DND-41 (cell line): Measurements from ENCODE around the gene CAND1.

Source experiments
- EZH2 ChIP-seq: IDR thresholded peaks from 3 replicates; pipeline ENCODE4 v1.6.1; 2012; ENCODE audit warnings: borderline replicate concordance, low read depth, mild to moderate bottlenecking, moderate library complexity, low read length, inconsistent platforms; ENCODE audit not compliant: severe bottlenecking
- TF ChIP-seq, protein P1 (sequence below): IDR thresholded peaks from 2 replicates; pipeline ENCODE4 v1.5.1; 2012; ENCODE audit warnings: borderline replicate concordance, low read length, moderate library complexity, mild to moderate bottlenecking; ENCODE audit not compliant: poor library complexity, severe bottlenecking; ENCODE audit errors: extremely low read depth

DNA sequence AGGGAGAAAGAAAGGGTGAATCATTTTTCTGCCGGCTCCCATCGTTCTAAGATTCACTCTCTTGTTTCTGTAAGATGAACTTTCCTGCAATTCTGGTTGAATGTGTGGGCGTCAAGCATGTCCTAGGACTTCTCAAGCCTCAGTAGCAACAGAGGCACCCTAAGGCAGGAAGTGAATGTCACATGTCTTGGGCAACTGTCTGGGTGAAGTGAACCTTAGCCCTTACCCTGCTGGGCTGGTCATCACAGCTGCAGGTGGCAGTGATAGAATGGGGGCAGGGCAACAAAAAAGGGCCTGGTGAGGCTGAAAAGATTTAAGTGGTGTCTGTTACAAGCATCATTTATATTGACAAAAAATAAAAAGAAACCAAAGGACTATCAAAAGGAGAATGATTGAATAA lies 45.9 kb upstream of the CAND1 start:
- TF ChIP-seq, protein P1, sequence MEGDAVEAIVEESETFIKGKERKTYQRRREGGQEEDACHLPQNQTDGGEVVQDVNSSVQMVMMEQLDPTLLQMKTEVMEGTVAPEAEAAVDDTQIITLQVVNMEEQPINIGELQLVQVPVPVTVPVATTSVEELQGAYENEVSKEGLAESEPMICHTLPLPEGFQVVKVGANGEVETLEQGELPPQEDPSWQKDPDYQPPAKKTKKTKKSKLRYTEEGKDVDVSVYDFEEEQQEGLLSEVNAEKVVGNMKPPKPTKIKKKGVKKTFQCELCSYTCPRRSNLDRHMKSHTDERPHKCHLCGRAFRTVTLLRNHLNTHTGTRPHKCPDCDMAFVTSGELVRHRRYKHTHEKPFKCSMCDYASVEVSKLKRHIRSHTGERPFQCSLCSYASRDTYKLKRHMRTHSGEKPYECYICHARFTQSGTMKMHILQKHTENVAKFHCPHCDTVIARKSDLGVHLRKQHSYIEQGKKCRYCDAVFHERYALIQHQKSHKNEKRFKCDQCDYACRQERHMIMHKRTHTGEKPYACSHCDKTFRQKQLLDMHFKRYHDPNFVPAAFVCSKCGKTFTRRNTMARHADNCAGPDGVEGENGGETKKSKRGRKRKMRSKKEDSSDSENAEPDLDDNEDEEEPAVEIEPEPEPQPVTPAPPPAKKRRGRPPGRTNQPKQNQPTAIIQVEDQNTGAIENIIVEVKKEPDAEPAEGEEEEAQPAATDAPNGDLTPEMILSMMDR, result no peak
- TF ChIP-seq EZH2, result no peak
